ENCODE data around the gene ACTL6B. TPM values are rescaled to one million over a fixed set of nuclear protein-coding genes. Genes with fewer than 3 reads are reported as not detected.

ACTL6B gene
- total RNA-seq, 1 donor from 2014 or later = not detected

DNA sequence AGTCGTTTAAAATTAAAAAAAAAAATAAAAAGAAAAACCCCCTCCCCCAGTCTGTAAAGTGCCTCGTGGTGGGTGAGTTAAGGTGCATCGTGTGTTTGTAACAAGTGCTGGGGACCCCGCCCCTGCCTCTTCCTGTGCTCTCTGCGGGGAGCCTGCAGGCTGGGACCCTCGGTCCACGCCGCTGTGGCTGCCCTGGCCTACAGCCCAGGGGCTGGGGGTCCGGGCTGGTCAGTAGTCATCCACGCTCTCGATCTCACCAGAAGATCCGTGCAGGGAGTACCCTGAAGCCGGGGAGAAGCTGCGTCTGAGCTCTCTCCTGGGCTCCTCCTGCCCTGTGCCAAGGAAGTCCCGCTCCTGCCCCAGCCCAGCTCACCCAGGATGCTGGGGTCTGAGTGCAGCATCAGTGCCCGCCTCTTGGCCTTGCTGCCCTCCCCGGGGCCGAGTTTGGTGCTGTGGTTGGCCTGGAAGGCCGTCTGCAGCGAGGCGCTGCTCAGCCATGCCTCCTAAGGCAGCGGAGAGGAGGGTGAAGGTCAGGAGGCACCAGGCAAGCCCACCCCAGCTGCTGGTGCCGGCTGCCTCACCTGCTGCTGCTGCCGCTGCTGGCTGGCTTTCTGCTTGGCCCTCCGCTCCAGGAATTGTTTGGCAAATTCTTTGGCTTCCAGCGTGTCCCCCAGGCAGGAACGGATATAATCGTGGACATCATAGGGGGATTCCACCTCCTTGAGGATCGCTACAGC is 25.4 kb upstream of the ACTL6B start:
- intact Hi-C loops (cut with DNase I) = loop anchor here (10.0 kb wide), 3 partner anchors 67 to 207 kb away; partner anchors contain the start of genes MOSPD3 and TSC22D4
- Histone ChIP-seq H3K27ac (no peak overlapping the region), H3K27me3 (no peaks in the 10 kb centered on the region), H3K4me1 (peaks cover 8% of the 10 kb centered on the region), H3K36me3 (peaks cover 97% of the 10 kb centered on the region), H3K4me3 (no peak overlapping the region), H3K9me3 (no peaks in the 10 kb centered on the region)
- ATAC-seq = no peak
- TF ChIP-seq CTCF (IDR thresholded peaks at IDR 0.05) = no peak
- no peak for DNase-seq

- Histone ChIP-seq H3K4me3 (no peak overlapping the region), H3K27ac (no peak overlapping the region), H3K27me3 (no peaks in the 10 kb centered on the region), H3K36me3 (peaks cover 90% of the 10 kb centered on the region), H3K9me3 (no peaks in the 10 kb centered on the region), H3K4me1 (peaks cover 8% of the 10 kb centered on the region)
- ATAC-seq (no peak), DNase-seq (no peak)
- intact Hi-C loops (cut with DNase I) = loop anchor here (10.0 kb wide), 3 partner anchors 66 to 206 kb away; partner anchors contain the start of genes MOSPD3 and TSC22D4
- no peak for TF ChIP-seq CTCF (IDR thresholded peaks at IDR 0.05)
Measured at GRCh38 chr7:100680576-100681271, 24.5 kb upstream of the ACTL6B start.

- Histone ChIP-seq H3K4me1 (peaks cover 8% of the 10 kb centered on the region), H3K27ac (peak overlapping the region; percentile 9), H3K9me3 (no peaks in the 10 kb centered on the region), H3K4me3 (no peak overlapping the region), H3K27me3 (no peaks in the 10 kb centered on the region), H3K36me3 (peaks cover 83% of the 10 kb centered on the region)
- ATAC-seq (peak; percentile 2), DNase-seq (no peak)
- intact Hi-C loops (cut with DNase I) = loop anchor here (10.0 kb wide), 3 partner anchors 65 to 205 kb away; partner anchors contain the start of genes MOSPD3 and TSC22D4
- no peak for TF ChIP-seq CTCF (IDR thresholded peaks at IDR 0.05)
Measured at GRCh38 chr7:100679927-100680575, 23.8 kb upstream of the ACTL6B start.

- peaks cover 8% of the 10 kb centered on the region for H3K4me1 ChIP-seq
- TF ChIP-seq CTCF (IDR thresholded peaks at IDR 0.05) = no peak
- intact Hi-C loops (cut with DNase I) = no loop called here
- H3K27me3 ChIP-seq = no peaks in the 10 kb centered on the region
- no peak overlapping the region for H3K4me3 ChIP-seq
- no peak for DNase-seq
- peaks cover 76% of the 10 kb centered on the region for H3K36me3 ChIP-seq
- peak overlapping the region; percentile 9 for H3K27ac ChIP-seq
- H3K9me3 ChIP-seq = no peaks in the 10 kb centered on the region
- no peak for ATAC-seq
Measured at GRCh38 chr7:100679129-100679926, 23.1 kb upstream of the ACTL6B start.

Measured in upper lobe of right lung (tissue), 1 donor.